Suprapubic skin (tissue), 3 donors: ENCODE results near the gene CELF4.

Experiments
- CTCF ChIP-seq, 2 donors: fragments of 200-600 bp in 1 of 2; fragments of 450-650 bp in 1 of 2; sonication (generic) in 1 of 2; IDR thresholded peaks; one replicate each; pipeline ENCODE4 v1.5.1; 2016 to 2019; ENCODE audit warnings: antibody characterized with exemption in 2 of 2, mild to moderate bottlenecking in 1 of 2, moderate library complexity in 1 of 2
- EP300 ChIP-seq: sonication (generic); formaldehyde crosslinking; IDR thresholded peaks from one replicate; pipeline ENCODE4 v1.6.1; 2017; ENCODE audit warnings: antibody characterized with exemption
- POLR2A ChIP-seq, 2 donors: fragments of 450-650 bp; IDR thresholded peaks; one replicate each; pipeline ENCODE4 v1.6.1; 2017; ENCODE audit warnings: antibody characterized with exemption in 2 of 2, mild to moderate bottlenecking in 2 of 2, moderate library complexity in 2 of 2

- TF ChIP-seq EP300 (no peak), CTCF (IDR thresholded peaks at IDR 0.05) (no peak), POLR2A (IDR thresholded peaks at IDR 0.05) (no peak)
Measured at GRCh38 chr18:37495354-37495753, 70.2 kb downstream of the CELF4 start.
